Measurements from ENCODE around the gene TASOR2.

The TASOR2 gene

DNA sequence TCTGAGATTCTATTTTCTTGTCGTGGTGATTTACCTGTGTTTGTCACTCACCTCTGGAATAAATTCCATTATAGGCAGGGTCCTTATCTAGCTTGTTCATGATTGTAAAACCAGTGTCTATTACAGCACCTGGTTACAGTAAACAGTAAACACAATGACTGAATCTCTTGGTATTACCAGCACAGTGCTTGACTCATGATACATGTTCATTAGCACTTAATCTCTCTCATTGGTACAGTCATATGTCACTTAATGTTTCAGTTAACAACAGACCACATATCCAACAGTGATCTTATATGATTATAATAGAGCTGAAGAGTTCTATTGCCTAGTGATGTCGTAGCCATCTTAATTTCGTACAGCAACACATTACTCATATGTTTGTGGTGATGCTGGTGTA lies 1.6 kb upstream of the TASOR2 start:
- DNase-seq (ENCODE audit: low read depth in 2 of 2), result no peak

- DNase-seq (ENCODE audit: low read depth in 2 of 2), result peak; percentile 10 to 22
These were observed 529 bp downstream of the TASOR2 start for GRCh38 chr10:5684971-5685763.

- DNase-seq (ENCODE audit: low read depth in 2 of 2), result no peak
These were observed 1.2 kb downstream of the TASOR2 start for GRCh38 chr10:5685764-5686240.

DNA sequence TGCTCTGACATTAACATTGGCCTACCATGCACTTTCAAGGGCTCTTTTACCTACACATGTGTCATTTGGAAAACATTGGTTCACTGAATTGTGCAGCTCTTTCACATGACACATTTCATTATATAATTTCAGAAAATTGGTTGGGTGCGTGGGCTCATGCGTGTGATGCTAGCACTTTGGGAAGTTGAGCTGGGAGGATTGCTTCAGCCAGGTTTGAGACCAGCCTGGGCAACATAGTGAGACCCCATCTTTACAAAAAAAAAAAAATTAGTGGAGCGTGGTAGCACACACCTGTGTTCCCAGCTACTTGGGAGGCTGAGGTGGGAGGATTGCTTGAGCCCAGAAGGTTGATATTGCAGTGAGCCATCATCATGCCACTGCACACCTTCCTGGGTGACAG lies 3.9 kb downstream of the TASOR2 start:
- DNase-seq (ENCODE audit: low read depth in 2 of 2), result no peak

GRCh38 chr10:5691786-5692185 lies 7.1 kb downstream of the TASOR2 start:
- DNase-seq (ENCODE audit: low read depth in 2 of 2), result no peak

- DNase-seq (ENCODE audit: low read depth in 2 of 2), result peak in 1 of 2 donors; percentile 24
These were observed 8.1 kb downstream of the TASOR2 start for GRCh38 chr10:5692461-5693358.

GRCh38 chr10:5694573-5694972 lies 9.9 kb downstream of the TASOR2 start:
- no peak for DNase-seq (ENCODE audit: low read depth in 2 of 2)

GRCh38 chr10:5697342-5697741 lies 12.7 kb downstream of the TASOR2 start:
- DNase-seq (ENCODE audit: low read depth in 2 of 2), result no peak

DNA sequence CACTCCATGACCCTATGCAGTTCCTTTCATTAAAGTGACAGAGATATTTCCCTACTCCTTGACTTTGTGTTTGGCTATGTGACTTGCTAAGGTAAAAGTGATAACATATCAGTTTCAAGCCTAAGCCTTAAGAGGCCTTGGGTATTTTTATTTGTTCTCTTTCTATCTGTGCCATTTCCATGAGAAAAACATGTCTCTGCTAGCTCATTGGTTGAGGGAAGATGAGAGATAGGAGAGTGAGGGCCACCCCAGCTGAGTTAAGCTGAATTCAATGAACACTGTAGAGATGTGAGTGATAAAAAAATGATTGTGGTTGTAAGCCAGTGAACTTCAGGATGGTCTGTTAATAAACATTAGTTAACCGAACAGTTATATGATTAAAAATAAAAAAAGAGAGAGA lies 13.4 kb downstream of the TASOR2 start:
- DNase-seq (ENCODE audit: low read depth in 2 of 2), result no peak

- DNase-seq (ENCODE audit: low read depth in 2 of 2), result no peak
These were observed 23.7 kb downstream of the TASOR2 start for GRCh38 chr10:5708356-5708755.

- no peak for DNase-seq (ENCODE audit: low read depth in 2 of 2)
These were observed 25.2 kb downstream of the TASOR2 start for GRCh38 chr10:5709865-5710264.

DNA sequence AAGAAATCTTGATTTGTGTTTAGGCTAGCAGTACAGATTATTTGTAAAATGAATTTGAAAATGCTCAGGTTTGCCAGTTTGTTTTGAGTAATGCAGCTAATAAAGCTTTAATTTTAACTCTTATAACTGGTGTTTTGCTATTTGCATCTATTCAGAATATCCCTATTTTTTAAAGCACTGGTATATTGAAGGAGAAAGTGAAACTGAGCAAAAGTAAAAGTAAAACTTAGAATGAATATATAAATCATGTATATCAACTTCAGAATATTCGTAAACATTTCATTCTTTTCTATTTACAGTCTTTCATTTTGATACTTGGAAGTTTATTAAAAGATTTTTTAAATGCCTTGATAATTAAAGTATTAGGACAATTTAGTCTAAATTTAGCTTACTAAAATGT lies 26.2 kb downstream of the TASOR2 start:
- DNase-seq (ENCODE audit: low read depth in 2 of 2), result no peak

DNA sequence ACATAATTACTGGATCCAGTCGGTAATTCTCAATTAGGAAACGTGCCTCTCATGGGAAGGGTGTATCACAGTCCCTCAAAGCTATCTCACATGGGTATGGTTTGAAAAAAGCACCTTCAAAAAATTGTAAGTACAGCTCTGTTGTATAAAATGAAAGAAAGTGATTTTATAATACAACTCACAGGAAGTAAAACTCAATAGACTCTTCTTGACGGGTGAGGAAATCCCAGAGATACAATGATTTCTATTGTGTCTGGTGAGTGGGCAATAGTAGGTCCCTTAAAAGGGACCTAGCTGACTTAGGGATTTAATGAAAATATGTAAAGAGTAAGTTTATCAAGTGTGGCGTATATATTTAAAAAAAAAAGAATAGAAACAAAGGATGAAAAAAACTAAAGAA lies 27.0 kb downstream of the TASOR2 start:
- DNase-seq (ENCODE audit: low read depth in 2 of 2), result no peak

DNA sequence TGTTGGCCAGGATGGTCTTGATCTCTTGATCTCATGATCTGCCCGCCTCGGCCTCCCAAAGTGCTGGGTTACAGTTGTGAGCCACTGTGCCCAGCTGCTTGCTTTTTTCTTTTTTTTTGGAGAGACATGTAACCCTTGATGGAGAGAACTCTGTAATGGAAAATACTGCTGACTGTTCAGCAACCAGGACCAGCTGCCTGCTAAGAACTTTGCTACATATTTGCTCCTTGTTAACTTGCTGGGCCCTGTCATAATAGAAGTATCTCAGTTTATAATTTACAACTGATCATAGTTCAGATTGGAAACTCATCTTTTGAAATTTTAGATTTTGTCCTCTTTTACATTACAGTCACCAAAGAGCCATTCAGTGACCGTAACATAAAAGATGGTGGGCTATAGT lies 34.9 kb downstream of the TASOR2 start:
- no peak for DNase-seq (ENCODE audit: low read depth in 2 of 2)

DNA sequence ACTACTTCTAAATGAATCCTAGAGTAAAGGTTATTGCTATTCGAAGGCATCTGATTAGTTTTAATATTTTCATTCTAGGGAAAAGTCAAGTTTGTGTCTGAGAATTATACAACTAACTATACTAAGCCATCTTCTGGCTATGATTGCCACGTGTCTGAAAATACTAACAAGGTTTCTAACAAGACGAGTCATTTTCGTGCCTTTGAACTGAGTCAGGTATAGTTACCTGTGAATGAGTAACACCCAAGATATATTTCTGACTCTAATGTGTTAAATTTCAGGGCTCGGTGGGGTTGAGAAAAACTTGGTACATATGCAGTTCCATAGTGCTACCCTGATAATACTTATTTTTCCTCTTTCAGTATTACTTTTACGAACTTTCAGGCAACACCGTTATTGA lies 35.5 kb downstream of the TASOR2 start:
- DNase-seq (ENCODE audit: low read depth in 2 of 2), result no peak

GRCh38 chr10:5723692-5724091 lies 39.1 kb downstream of the TASOR2 start:
- DNase-seq (ENCODE audit: low read depth in 2 of 2), result no peak

DNA sequence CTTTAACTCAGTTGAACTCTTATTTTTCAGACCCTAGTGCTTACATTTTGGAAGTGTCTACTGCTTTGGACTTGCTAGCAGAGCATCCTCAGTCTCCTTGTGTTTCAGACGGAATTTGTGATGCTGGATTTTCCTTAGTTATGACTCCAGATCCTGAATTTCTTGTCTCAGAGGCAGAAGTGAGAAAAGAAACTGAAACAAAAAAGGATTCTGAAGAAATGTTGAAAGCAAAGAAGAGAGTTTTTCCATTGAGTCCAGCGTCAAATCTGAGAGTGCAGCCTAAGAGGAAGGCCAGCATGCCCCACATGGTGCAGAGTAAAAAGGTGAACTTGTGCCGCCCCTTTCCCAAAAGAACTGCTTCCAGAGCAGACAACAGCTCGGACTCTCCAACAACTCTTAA lies 46.1 kb downstream of the TASOR2 start:
- DNase-seq (ENCODE audit: low read depth in 2 of 2), result no peak

DNA sequence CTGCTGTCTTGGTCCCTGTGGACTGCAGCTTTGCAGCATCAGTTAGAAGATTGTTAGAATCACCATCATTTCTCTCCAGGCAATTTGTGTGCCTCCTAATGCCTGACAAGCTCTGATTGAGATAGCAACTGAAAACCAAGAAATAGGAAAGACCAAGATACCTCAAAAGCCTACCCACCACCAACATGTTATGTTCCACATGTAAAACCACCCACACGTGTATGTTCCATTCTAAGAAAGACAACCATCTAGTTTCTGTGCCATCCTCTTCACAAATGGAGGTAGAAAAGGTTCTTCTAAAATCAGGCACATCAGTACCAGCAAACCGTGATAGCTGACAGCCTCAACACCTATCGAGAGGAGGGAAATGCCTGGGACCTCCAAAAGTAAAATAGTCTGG lies 46.9 kb downstream of the TASOR2 start:
- DNase-seq (ENCODE audit: low read depth in 2 of 2), result no peak

GRCh38 chr10:5732141-5732540 lies 47.5 kb downstream of the TASOR2 start:
- no peak for DNase-seq (ENCODE audit: low read depth in 2 of 2)

Measured in stimulated activated CD4-positive, alpha-beta T cell treated with anti-CD3 and anti-CD28 coated beads, Interleukin-1b, Interleukin-23, amount 100 ng/mL, for 1 hour (primary cell).